Sciatic nerve (tissue), 2 donors: ENCODE data around the gene SMAD7. TPM values are rescaled to one million over a fixed set of nuclear protein-coding genes. Genes with fewer than 3 reads are reported as not detected.
"Not testable (repeated sequence)": the region's sequence is repeated elsewhere in the genome, so short reads cannot be mapped to it uniquely, and the experiment has no call there.

Experiments used
- ATAC-seq: fragments of 200-7000 bp; cut with Tn5 transposase; one replicate; pipeline ENCODE4 v1.9.1; 2020; ENCODE audit warnings: mild to moderate bottlenecking, moderate library complexity
- DNase-seq: peaks from one replicate; pipeline ENCODE4 v3.0.0-alpha.2; 2020; ENCODE audit warnings: low spot score
- intact Hi-C: fragments of 100-400 bp; cut with DNase I; formaldehyde crosslinking; loops from one replicate; pipeline ENCODE4 v1.14.2; 2022
- total RNA-seq: library from RNA; stranded (reverse); fragmentation: NEBNext Ultra II Directional; extraction: Animal tissue kit (Norgen Biotek cat#: 25700); gene quantifications from one replicate; pipeline ENCODE4 v1.2.1, GENCODE V29; 2021
- donor health status: DM: no; HTN: no; CAD: no.
- donor health status: DM: no; HTN: no; CAD: no.

SMAD7 gene
- total RNA-seq, 1 donor from 2014 or later = 44.0 TPM

GRCh38 chr18:48877941-48878340 is 72.8 kb downstream of the SMAD7 start:
- DNase-seq = no peak
- intact Hi-C loops = no loop called here
- ATAC-seq = no peak

DNA sequence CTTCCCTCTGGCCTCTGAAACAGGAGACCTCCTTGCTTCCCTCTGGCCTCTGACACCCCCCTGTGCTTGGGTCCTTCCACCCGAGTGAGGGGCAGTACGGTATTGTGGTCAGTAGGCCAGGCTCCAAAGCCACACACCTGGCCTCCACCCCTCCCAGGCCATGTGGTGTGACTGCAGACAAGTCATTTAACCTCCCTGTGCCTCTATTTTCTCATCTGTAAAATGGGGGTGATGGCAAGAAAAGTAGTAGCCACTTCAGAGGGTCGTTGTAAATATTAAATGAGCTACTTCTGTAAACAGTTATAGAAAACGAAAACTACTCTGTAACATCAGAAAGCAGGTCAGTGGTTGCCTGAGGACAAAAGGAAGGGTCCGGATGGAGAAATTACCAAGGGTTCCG is 74.2 kb downstream of the SMAD7 start:
- ATAC-seq (no peak), DNase-seq (no peak)
- intact Hi-C loops = no loop called here

- intact Hi-C loops = no loop called here
Observed at GRCh38 chr18:48875942-48876511, 74.7 kb downstream of the SMAD7 start.

GRCh38 chr18:48875314-48875941 is 75.3 kb downstream of the SMAD7 start:
- DNase-seq (no peak), ATAC-seq (no peak)
- intact Hi-C loops = no loop called here

More at GRCh38 chr18:48875942-48876511, 74.7 kb downstream of the SMAD7 start:
- ATAC-seq = no peak
- DNase-seq = no peak

DNA sequence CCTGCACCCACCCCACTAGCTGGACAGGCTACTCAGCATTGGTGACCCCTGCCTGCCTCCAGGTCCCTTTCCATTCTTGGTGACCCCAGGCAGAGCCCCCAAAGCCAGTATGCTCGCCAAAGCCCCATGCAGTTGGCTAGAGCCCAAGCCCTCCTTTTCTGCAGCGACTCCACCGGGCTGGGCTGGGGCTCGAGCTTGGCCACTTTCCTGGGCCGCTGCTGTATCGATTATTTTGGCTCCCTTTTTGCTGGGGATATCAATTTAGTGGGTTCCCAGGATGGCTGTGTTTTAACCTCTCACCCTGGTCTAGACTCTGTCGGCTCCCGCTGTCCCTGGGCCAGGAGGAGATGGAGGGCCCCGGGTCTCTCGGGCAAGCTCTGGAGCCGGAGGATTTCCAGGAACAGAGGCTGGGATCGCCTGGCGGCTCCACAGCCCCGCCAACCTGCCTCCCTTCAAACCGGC is 76.0 kb downstream of the SMAD7 start:
- intact Hi-C loops = no loop called here
- no peak for ATAC-seq
- DNase-seq = no peak

- intact Hi-C loops = no loop called here
- ATAC-seq (no peak), DNase-seq (no peak)
Observed at GRCh38 chr18:48874233-48874632, 76.5 kb downstream of the SMAD7 start.

GRCh38 chr18:48872234-48873145 is 78.3 kb downstream of the SMAD7 start:
- DNase-seq (no peak), ATAC-seq (no peak)
- intact Hi-C loops = loop anchor here (2.0 kb wide), 1 partner anchor 26 kb away; no protein-coding TSS in a partner anchor

GRCh38 chr18:48871391-48872166 is 79.2 kb downstream of the SMAD7 start:
- intact Hi-C loops = loop anchor here (2.0 kb wide), 1 partner anchor 27 kb away; no protein-coding TSS in a partner anchor
- ATAC-seq (no peak), DNase-seq (no peak)

- ATAC-seq, DNase-seq, intact Hi-C loops: not testable (repeated sequence)
Observed at GRCh38 chr18:48870926-48871325, 79.8 kb downstream of the SMAD7 start.
